ENCODE results near the gene PRCP. TPM values are rescaled to one million over a fixed set of nuclear protein-coding genes. Genes with fewer than 3 reads are reported as not detected.

The PRCP gene
- total RNA-seq, 1 donor from 2014 or later: 62.0 TPM

- Histone ChIP-seq H3K27me3 (ENCODE audit: insufficient read depth, low read length) (no peaks in the 10 kb centered on the region), H2AFZ (ENCODE audit: low read depth, low read length) (no peak overlapping the region), H3K79me2 (ENCODE audit: insufficient read depth, low read length) (no peaks in the 10 kb centered on the region), H3K4me1 (ENCODE audit: insufficient read depth, low read length) (no peaks in the 10 kb centered on the region), H3K4me3 (ENCODE audit: insufficient read depth, low read depth, low read length) (no peak overlapping the region), H3K4me2 (ENCODE audit: low read length) (no peak overlapping the region), H4K20me1 (ENCODE audit: insufficient read depth, low read length) (no peaks in the 10 kb centered on the region), H3K36me3 (ENCODE audit: insufficient read depth, low read length) (no peaks in the 10 kb centered on the region), H3K27ac (ENCODE audit: low read depth, low read length) (no peak overlapping the region), H3K9me3 (ENCODE audit: insufficient read depth, low read depth, low read length) (no peaks in the 10 kb centered on the region), H3K9ac (ENCODE audit: low read length) (no peak overlapping the region)
- TF ChIP-seq EZH2 (IDR thresholded peaks at IDR 0.05; ENCODE audit: insufficient read depth, low read length) (no peak), CTCF (IDR thresholded peaks at IDR 0.05; ENCODE audit: insufficient read depth, low read depth, low read length) (no peak)
- H3K36me3 Mint-ChIP-seq (ENCODE audit: low read depth, unreplicated experiment): peaks cover 2% of the 10 kb centered on the region
- FAIRE-seq (no peak), DNase-seq (ENCODE audit: low read depth) (peak; percentile 14)
- no peaks in the 10 kb centered on the region for H3K27me3 Mint-ChIP-seq (ENCODE audit: low read depth, unreplicated experiment)
- no peak overlapping the region for H3K27ac Mint-ChIP-seq (ENCODE audit: unreplicated experiment)
- H3K4me1 Mint-ChIP-seq (ENCODE audit: low read depth, unreplicated experiment): no peaks in the 10 kb centered on the region
- no peak overlapping the region for H3K4me3 Mint-ChIP-seq (ENCODE audit: unreplicated experiment)
- peaks cover 2% of the 10 kb centered on the region for H3K9me3 Mint-ChIP-seq (ENCODE audit: unreplicated experiment)
These were observed 36.0 kb upstream of the PRCP start for GRCh38 chr11:82936261-82936660.

- Mint-ChIP-seq H3K27ac (ENCODE audit: unreplicated experiment) (no peak overlapping the region), H3K36me3 (ENCODE audit: low read depth, unreplicated experiment) (peaks cover 2% of the 10 kb centered on the region), H3K4me1 (ENCODE audit: low read depth, unreplicated experiment) (no peaks in the 10 kb centered on the region), H3K27me3 (ENCODE audit: low read depth, unreplicated experiment) (no peaks in the 10 kb centered on the region), H3K9me3 (ENCODE audit: unreplicated experiment) (no peaks in the 10 kb centered on the region), H3K4me3 (ENCODE audit: unreplicated experiment) (no peak overlapping the region)
- H3K9me3 ChIP-seq (ENCODE audit: insufficient read depth, low read depth, low read length): no peaks in the 10 kb centered on the region
- no peak overlapping the region for H3K4me3 ChIP-seq (ENCODE audit: insufficient read depth, low read depth, low read length)
- no peak for TF ChIP-seq CTCF (IDR thresholded peaks at IDR 0.05; ENCODE audit: insufficient read depth, low read depth, low read length)
- no peak for TF ChIP-seq EZH2 (IDR thresholded peaks at IDR 0.05; ENCODE audit: insufficient read depth, low read length)
- FAIRE-seq (no peak), DNase-seq (ENCODE audit: low read depth) (no peak)
- H2AFZ ChIP-seq (ENCODE audit: low read depth, low read length): no peak overlapping the region
- H3K4me2 ChIP-seq (ENCODE audit: low read length): no peak overlapping the region
- no peaks in the 10 kb centered on the region for H4K20me1 ChIP-seq (ENCODE audit: insufficient read depth, low read length)
- no peak overlapping the region for H3K9ac ChIP-seq (ENCODE audit: low read length)
- no peaks in the 10 kb centered on the region for H3K79me2 ChIP-seq (ENCODE audit: insufficient read depth, low read length)
- no peak overlapping the region for H3K27ac ChIP-seq (ENCODE audit: low read depth, low read length)
- no peaks in the 10 kb centered on the region for H3K36me3 ChIP-seq (ENCODE audit: insufficient read depth, low read length)
- H3K27me3 ChIP-seq (ENCODE audit: insufficient read depth, low read length): no peaks in the 10 kb centered on the region
- H3K4me1 ChIP-seq (ENCODE audit: insufficient read depth, low read length): no peaks in the 10 kb centered on the region
These were observed 32.3 kb upstream of the PRCP start for GRCh38 chr11:82932564-82932963.

- no peaks in the 10 kb centered on the region for H3K79me2 ChIP-seq (ENCODE audit: insufficient read depth, low read length)
These were observed 30.5 kb upstream of the PRCP start for GRCh38 chr11:82930734-82931133.

More at GRCh38 chr11:82930734-82931133, 30.5 kb upstream of the PRCP start:
- H3K36me3 ChIP-seq (ENCODE audit: insufficient read depth, low read length): no peaks in the 10 kb centered on the region
- Mint-ChIP-seq H3K27ac (ENCODE audit: unreplicated experiment) (no peak overlapping the region), H3K9me3 (ENCODE audit: unreplicated experiment) (no peaks in the 10 kb centered on the region), H3K4me3 (ENCODE audit: unreplicated experiment) (no peak overlapping the region), H3K4me1 (ENCODE audit: low read depth, unreplicated experiment) (no peaks in the 10 kb centered on the region), H3K36me3 (ENCODE audit: low read depth, unreplicated experiment) (peaks cover 2% of the 10 kb centered on the region), H3K27me3 (ENCODE audit: low read depth, unreplicated experiment) (no peaks in the 10 kb centered on the region)
- H3K27ac ChIP-seq (ENCODE audit: low read depth, low read length): no peak overlapping the region
- H3K4me2 ChIP-seq (ENCODE audit: low read length): no peak overlapping the region
- DNase-seq (ENCODE audit: low read depth) (no peak), FAIRE-seq (no peak)
- no peak overlapping the region for H3K9ac ChIP-seq (ENCODE audit: low read length)
- no peak overlapping the region for H3K4me3 ChIP-seq (ENCODE audit: insufficient read depth, low read depth, low read length)
- no peak for TF ChIP-seq EZH2 (IDR thresholded peaks at IDR 0.05; ENCODE audit: insufficient read depth, low read length)
- TF ChIP-seq CTCF (IDR thresholded peaks at IDR 0.05; ENCODE audit: insufficient read depth, low read depth, low read length): no peak
- no peaks in the 10 kb centered on the region for H4K20me1 ChIP-seq (ENCODE audit: insufficient read depth, low read length)
- no peak overlapping the region for H2AFZ ChIP-seq (ENCODE audit: low read depth, low read length)
- no peaks in the 10 kb centered on the region for H3K9me3 ChIP-seq (ENCODE audit: insufficient read depth, low read depth, low read length)
- H3K27me3 ChIP-seq (ENCODE audit: insufficient read depth, low read length): no peaks in the 10 kb centered on the region
- H3K4me1 ChIP-seq (ENCODE audit: insufficient read depth, low read length): no peaks in the 10 kb centered on the region

Measured in astrocyte (in vitro differentiated cells and primary cell).